IgD-negative memory B cell (primary cell): ENCODE results near the gene LILRB4. TPM values are rescaled to one million over a fixed set of nuclear protein-coding genes. Genes with fewer than 3 reads are reported as not detected.
"Not testable (repeated sequence)": the region's sequence is repeated elsewhere in the genome, so short reads cannot be mapped to it uniquely, and the experiment has no call there.

Experiments
- H3K27ac Mint-ChIP-seq, 3 donors: one replicate each; pipeline ENCODE4 v1.8.0; 2020 to 2022; ENCODE audit warnings: mild to moderate bottlenecking in 3 of 3, mixed read lengths in 3 of 3, moderate library complexity in 1 of 3
- H3K27me3 Mint-ChIP-seq: one replicate; pipeline ENCODE4 v1.8.0; 2021; ENCODE audit warnings: mixed read lengths
- H3K36me3 Mint-ChIP-seq: one replicate; pipeline ENCODE4 v1.8.0; 2020; ENCODE audit warnings: mild to moderate bottlenecking, mixed read lengths
- H3K4me1 Mint-ChIP-seq, 3 donors: one replicate each; pipeline ENCODE4 v1.8.0; 2020 to 2022; ENCODE audit warnings: mixed read lengths in 3 of 3, mild to moderate bottlenecking in 1 of 3
- H3K4me3 Mint-ChIP-seq, 4 donors: one replicate each; pipeline ENCODE4 v1.8.0; 2020 to 2022; ENCODE audit warnings: mild to moderate bottlenecking in 4 of 4, mixed read lengths in 4 of 4, moderate library complexity in 3 of 4
- H3K9me3 Mint-ChIP-seq, 3 donors: one replicate each; pipeline ENCODE4 v1.8.0; 2020 to 2021; ENCODE audit warnings: mixed read lengths in 3 of 3, mild to moderate bottlenecking in 1 of 3
- polyA plus RNA-seq: library from polyadenylated mRNA; unstranded; fragments of 300-500 nt; fragmentation: Illumina TruSeq; gene quantifications from one replicate; pipeline ENCODE4 v1.2.3, GENCODE V29; 2021

LILRB4 gene
- polyA plus RNA-seq, 1 donor from 2014 or later = 0.93 TPM

GRCh38 chr19:54694648-54695047, 31.9 kb downstream of the LILRB4 start:
- H3K27ac Mint-ChIP-seq = no peak overlapping the region

GRCh38 chr19:54696117-54696548, 33.3 kb downstream of the LILRB4 start:
- peaks cover 0 to 12% (median 3%) of the 10 kb centered on the region in 3 donors for H3K9me3 Mint-ChIP-seq
- H3K4me1 Mint-ChIP-seq = peaks cover 0 to 8% (median 2%) of the 10 kb centered on the region in 3 donors
- H3K27me3 Mint-ChIP-seq = peaks cover 22% of the 10 kb centered on the region
- no peak overlapping the region for H3K27ac Mint-ChIP-seq
- H3K36me3 Mint-ChIP-seq = peaks cover 2% of the 10 kb centered on the region
- H3K4me3 Mint-ChIP-seq = no peak overlapping the region

More at GRCh38 chr19:54694648-54695047, 31.9 kb downstream of the LILRB4 start:
- peaks cover 0 to 8% (median 2%) of the 10 kb centered on the region in 3 donors for H3K4me1 Mint-ChIP-seq
- peaks cover 22% of the 10 kb centered on the region for H3K27me3 Mint-ChIP-seq
- H3K9me3 Mint-ChIP-seq = peaks cover 0 to 12% (median 3%) of the 10 kb centered on the region in 3 donors
- H3K36me3 Mint-ChIP-seq = peaks cover 2% of the 10 kb centered on the region
- H3K4me3 Mint-ChIP-seq = no peak overlapping the region

- H3K36me3 Mint-ChIP-seq = peaks cover 2% of the 10 kb centered on the region
- peaks cover 0 to 4% (median 2%) of the 10 kb centered on the region in 3 donors for H3K4me1 Mint-ChIP-seq
- peaks cover 20% of the 10 kb centered on the region for H3K27me3 Mint-ChIP-seq
- peaks cover under 1 to 8% (median 3%) of the 10 kb centered on the region in 3 donors for H3K9me3 Mint-ChIP-seq
- no peak overlapping the region for H3K4me3 Mint-ChIP-seq
- no peak overlapping the region for H3K27ac Mint-ChIP-seq
Observed at GRCh38 chr19:54696766-54697165, 34.0 kb downstream of the LILRB4 start.

- peaks cover 22% of the 10 kb centered on the region for H3K27me3 Mint-ChIP-seq
- H3K4me1 Mint-ChIP-seq, H3K27ac Mint-ChIP-seq, H3K4me3 Mint-ChIP-seq, H3K36me3 Mint-ChIP-seq, H3K9me3 Mint-ChIP-seq: not testable (repeated sequence)
Observed at GRCh38 chr19:54697716-54698115, 34.9 kb downstream of the LILRB4 start.

GRCh38 chr19:54704928-54705327, 42.1 kb downstream of the LILRB4 start:
- H3K4me1 Mint-ChIP-seq = peaks cover 0 to 4% (median 0%) of the 10 kb centered on the region in 3 donors
- H3K4me3 Mint-ChIP-seq = no peak overlapping the region

GRCh38 chr19:54707962-54708361, 45.2 kb downstream of the LILRB4 start:
- Mint-ChIP-seq H3K27ac (no peak overlapping the region), H3K4me1 (peaks cover 0 to 8% (median 4%) of the 10 kb centered on the region in 3 donors), H3K9me3 (no peaks in the 10 kb centered on the region), H3K27me3 (peaks cover 10% of the 10 kb centered on the region), H3K4me3 (peak overlapping the region in 1 of 4 donors; percentile 12), H3K36me3 (no peaks in the 10 kb centered on the region)

More at GRCh38 chr19:54704928-54705327, 42.1 kb downstream of the LILRB4 start:
- Mint-ChIP-seq H3K27me3 (peaks cover 16% of the 10 kb centered on the region), H3K9me3 (peaks cover 0 to 2% (median 1%) of the 10 kb centered on the region in 3 donors), H3K27ac (no peak overlapping the region), H3K36me3 (no peaks in the 10 kb centered on the region)

- Mint-ChIP-seq H3K4me3 (peak overlapping the region in 1 of 4 donors; percentile 54), H3K36me3 (no peaks in the 10 kb centered on the region), H3K27ac (peak overlapping the region in 1 of 3 donors; percentile 53), H3K9me3 (no peaks in the 10 kb centered on the region), H3K4me1 (peaks cover 0 to 8% (median 4%) of the 10 kb centered on the region in 3 donors), H3K27me3 (peaks cover 8% of the 10 kb centered on the region)
Observed at GRCh38 chr19:54708781-54709180, 46.0 kb downstream of the LILRB4 start.

- Mint-ChIP-seq H3K27me3 (peaks cover 8% of the 10 kb centered on the region), H3K4me1 (peaks cover 0 to 8% (median 4%) of the 10 kb centered on the region in 3 donors), H3K36me3 (no peaks in the 10 kb centered on the region), H3K4me3 (peak overlapping the region in 1 of 4 donors; percentile 39), H3K27ac (peak overlapping the region in 1 of 3 donors; percentile 53), H3K9me3 (peaks cover 0 to 3% (median 0%) of the 10 kb centered on the region in 3 donors)
Observed at GRCh38 chr19:54709212-54709948, 46.6 kb downstream of the LILRB4 start.

- not testable (repeated sequence) for H3K4me3 Mint-ChIP-seq, H3K27me3 Mint-ChIP-seq, H3K27ac Mint-ChIP-seq
Observed at GRCh38 chr19:54709956-54710355, 47.2 kb downstream of the LILRB4 start.

More at GRCh38 chr19:54709956-54710355, 47.2 kb downstream of the LILRB4 start:
- not testable (repeated sequence) for H3K9me3 Mint-ChIP-seq, H3K36me3 Mint-ChIP-seq, H3K4me1 Mint-ChIP-seq

Other genes with a start within 250 kb of the LILRB4 start
- gene TTYH1, start 247.5 kb upstream of the LILRB4 start, polyA plus RNA-seq = 0.16 TPM
- 11.4 TPM for gene LENG8, start 213.8 kb upstream of the LILRB4 start, polyA plus RNA-seq
- gene LENG9, start 199.2 kb upstream of the LILRB4 start, polyA plus RNA-seq = not detected
- not detected for gene CDC42EP5, start 189.7 kb upstream of the LILRB4 start, polyA plus RNA-seq
- gene LAIR2, start 160.2 kb upstream of the LILRB4 start, polyA plus RNA-seq = 0.99 TPM
- 0.73 TPM for gene LILRA2, start 89.2 kb upstream of the LILRB4 start, polyA plus RNA-seq
- gene LILRA1, start 69.4 kb upstream of the LILRB4 start, polyA plus RNA-seq = not detected
- gene LILRB1, start 32.5 kb upstream of the LILRB4 start, polyA plus RNA-seq = 24.8 TPM
- not detected for gene KIR3DL3, start 61.5 kb downstream of the LILRB4 start, polyA plus RNA-seq
- 0.59 TPM for gene KIR2DL3, start 75.5 kb downstream of the LILRB4 start, polyA plus RNA-seq
- 0.36 TPM for gene KIR2DL1, start 106.8 kb downstream of the LILRB4 start, polyA plus RNA-seq
- gene KIR2DL4, start 140.6 kb downstream of the LILRB4 start, polyA plus RNA-seq = not detected
- 1.1 TPM for gene KIR3DL1, start 153.5 kb downstream of the LILRB4 start, polyA plus RNA-seq
- 0.43 TPM for gene KIR2DS4, start 169.7 kb downstream of the LILRB4 start, polyA plus RNA-seq
- gene KIR3DL2, start 187.5 kb downstream of the LILRB4 start, polyA plus RNA-seq = 1.9 TPM
- gene FCAR, start 211.2 kb downstream of the LILRB4 start, polyA plus RNA-seq = 0.15 TPM
- 0.63 TPM for gene NCR1, start 243.2 kb downstream of the LILRB4 start, polyA plus RNA-seq